ENCODE measurements around the gene DNAJC27.

Gene DNAJC27

GRCh38 chr2:24955921-24956320 is 15.8 kb downstream of the DNAJC27 start:
- no peak for TF ChIP-seq CTCF (IDR thresholded peaks at IDR 0.05; ENCODE audit: low read depth, low read length, missing control alignments)
- no peak for DNase-seq (ENCODE audit: low read depth)

GRCh38 chr2:24955232-24955631 is 16.5 kb downstream of the DNAJC27 start:
- DNase-seq (ENCODE audit: low read depth): no peak
- no peak overlapping the region for H3K4me3 ChIP-seq (ENCODE audit: low read depth, low read length)
- TF ChIP-seq CTCF (IDR thresholded peaks at IDR 0.05; ENCODE audit: low read depth, low read length, missing control alignments): no peak

More at GRCh38 chr2:24955921-24956320, 15.8 kb downstream of the DNAJC27 start:
- no peak overlapping the region for H3K4me3 ChIP-seq (ENCODE audit: low read depth, low read length)

DNA sequence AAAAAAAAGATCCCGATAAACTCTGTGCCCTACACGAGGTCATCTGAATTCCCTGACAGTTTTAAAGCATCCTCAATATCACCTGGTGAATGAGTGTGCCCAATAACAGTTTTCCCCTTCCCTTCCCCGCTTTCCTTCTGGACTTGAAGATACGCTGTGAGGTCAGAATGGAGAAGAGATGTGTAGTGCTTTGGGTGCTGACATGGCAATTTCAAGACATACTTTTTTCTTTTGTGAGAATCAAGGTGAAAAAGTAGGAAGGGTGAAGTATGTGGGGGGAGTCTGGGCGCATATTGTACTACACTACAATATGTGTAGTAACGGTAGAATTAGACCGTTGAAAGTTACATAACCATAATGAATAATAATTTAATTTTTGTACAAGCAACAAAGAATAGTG is 21.7 kb downstream of the DNAJC27 start:
- DNase-seq (ENCODE audit: low read depth): no peak
- no peak overlapping the region for H3K4me3 ChIP-seq (ENCODE audit: low read depth, low read length)
- TF ChIP-seq CTCF (IDR thresholded peaks at IDR 0.05; ENCODE audit: low read depth, low read length, missing control alignments): no peak

DNA sequence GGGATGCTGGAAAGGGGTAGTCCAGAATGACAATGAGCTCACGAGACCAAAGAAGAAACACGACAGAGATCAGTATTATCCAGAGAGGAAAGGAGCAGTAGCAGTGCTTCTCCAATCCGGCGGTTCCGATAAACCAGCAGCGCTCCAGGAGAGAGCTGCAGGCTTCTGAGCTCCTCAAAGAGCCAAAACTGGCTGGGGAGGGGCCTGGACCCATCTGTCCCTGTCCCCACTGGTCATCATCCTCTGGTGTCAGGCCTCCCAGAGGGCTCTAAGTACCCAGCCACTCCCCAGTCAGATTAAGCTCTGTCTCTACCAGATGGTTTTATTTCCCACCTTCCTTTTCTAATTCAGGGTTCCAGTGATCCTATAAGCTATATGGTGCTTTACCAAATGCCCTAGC is 23.2 kb downstream of the DNAJC27 start:
- no peak for DNase-seq (ENCODE audit: low read depth)
- H3K4me3 ChIP-seq (ENCODE audit: low read depth, low read length): no peak overlapping the region
- no peak for TF ChIP-seq CTCF (IDR thresholded peaks at IDR 0.05; ENCODE audit: low read depth, low read length, missing control alignments)

DNA sequence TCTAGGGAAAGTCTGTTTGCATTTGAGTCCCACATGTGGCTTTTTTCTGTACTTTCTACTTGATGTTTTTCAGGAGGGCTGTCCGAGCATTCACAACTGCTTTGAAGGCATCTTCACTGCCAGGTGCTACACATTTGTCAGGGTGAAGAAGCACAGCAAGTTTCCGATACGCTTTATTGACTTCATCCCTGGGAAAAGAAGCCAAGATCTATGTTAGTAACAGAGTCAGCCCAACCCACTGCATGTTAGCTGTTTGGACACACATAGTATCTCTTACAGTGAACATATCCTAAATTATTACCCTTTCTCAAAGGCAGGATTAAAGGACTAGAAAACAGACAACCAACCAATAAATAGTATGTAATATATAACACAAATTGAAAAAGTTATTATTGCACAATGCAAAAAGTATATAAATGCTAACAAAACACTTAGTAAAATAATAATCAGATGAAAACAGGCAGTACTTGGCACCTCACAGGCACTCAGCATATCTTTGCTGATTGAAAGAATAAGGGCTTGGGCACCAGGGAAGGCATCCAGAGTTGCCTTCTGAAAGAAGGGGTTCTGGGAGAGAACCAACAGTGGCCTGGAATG is 24.1 kb downstream of the DNAJC27 start:
- no peak overlapping the region for H3K4me3 ChIP-seq (ENCODE audit: low read depth, low read length)
- no peak for TF ChIP-seq CTCF (IDR thresholded peaks at IDR 0.05; ENCODE audit: low read depth, low read length, missing control alignments)
- DNase-seq (ENCODE audit: low read depth): no peak

DNA sequence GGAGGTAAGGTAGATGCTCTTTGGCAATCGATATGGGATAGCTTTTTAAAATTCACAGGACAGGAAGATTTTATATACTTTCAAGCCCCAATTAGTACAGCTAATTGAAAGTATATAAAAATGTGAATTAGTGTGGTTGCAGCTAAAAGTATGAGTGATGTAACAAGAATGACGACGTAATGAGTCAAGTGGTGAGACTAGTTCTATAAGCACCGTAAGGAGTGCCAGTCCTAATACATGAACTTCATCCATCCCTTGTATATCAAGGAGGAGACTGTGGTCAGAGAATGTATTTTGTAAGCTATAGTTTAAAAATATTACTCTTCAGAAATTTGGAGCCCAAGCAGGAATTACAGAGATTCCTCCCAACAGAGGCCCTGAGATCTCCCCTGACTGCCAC is 25.8 kb downstream of the DNAJC27 start:
- DNase-seq (ENCODE audit: low read depth): no peak
- no peak for TF ChIP-seq CTCF (IDR thresholded peaks at IDR 0.05; ENCODE audit: low read depth, low read length, missing control alignments)
- no peak overlapping the region for H3K4me3 ChIP-seq (ENCODE audit: low read depth, low read length)

- DNase-seq (ENCODE audit: low read depth): no peak
- no peak overlapping the region for H3K4me3 ChIP-seq (ENCODE audit: low read depth, low read length)
- TF ChIP-seq CTCF (IDR thresholded peaks at IDR 0.05; ENCODE audit: low read depth, low read length, missing control alignments): no peak
Measured at GRCh38 chr2:24943427-24944053, 28.2 kb downstream of the DNAJC27 start.
